ENCODE results near the gene MRPL48.
A peak's percentile ranks its signal among the peaks of the same experiment; 100 is the strongest.
"Not testable (repeated sequence)": the region's sequence is repeated elsewhere in the genome, so short reads cannot be mapped to it uniquely, and the experiment has no call there.

The MRPL48 gene

DNA sequence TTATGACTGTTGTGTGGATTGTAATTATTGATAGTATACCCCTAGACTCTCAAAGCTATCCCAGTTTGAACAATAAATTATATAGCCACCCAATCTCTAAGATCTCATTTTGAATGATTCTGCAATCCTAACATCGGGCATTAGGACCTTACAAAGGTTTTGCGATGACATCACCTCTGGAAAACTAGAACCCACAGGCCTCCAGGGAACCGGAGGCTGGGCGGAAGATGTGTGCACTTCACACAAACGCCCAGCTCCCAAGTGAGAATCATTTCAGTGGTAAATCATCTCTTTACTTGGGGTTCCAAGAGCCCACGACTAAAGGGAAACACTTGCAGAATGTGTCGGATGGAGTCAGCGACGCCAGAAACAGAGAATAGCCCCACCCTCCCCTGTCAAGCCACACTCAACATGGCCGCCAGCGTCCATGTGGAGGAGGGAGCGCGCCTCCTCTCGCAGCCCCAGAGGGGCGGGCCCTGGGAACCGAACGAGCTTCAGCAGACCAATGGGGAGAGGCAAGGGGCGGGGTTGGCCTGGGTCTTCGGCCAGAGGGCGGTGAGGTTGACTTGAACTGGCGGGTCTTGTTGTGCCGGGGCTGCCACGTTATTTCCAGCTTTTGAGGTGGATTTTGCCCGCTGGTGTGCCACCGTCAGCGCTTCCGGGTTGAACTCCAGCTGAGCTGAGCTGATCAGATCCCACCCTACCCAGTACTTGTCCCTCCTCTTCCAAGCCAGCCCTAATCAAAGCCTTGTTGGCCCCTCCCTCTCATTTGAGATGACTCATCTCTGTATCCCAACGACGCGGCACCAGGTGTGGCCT, 8.4 kb upstream of the MRPL48 start:
- peak; percentile 99 for DNase-seq

DNA sequence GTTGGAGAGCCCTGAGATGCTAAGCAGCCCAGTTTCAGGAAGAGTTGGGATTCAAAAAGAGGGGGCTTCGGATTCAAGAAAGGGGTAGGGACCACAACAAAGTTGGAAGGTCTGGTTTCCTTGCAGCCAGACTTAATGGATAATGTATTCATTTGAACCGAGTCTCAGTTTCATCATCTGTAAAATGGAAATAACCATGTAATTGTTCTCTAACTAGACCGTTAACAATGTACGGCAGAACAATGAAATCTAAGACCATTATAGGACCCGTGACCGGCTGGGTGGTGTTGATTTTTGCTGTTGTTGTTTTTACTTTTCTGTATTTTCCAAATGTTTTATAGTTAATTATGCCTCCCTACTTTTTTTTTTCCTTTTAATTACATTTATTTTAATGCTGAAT, 6.4 kb upstream of the MRPL48 start:
- no peak for DNase-seq

DNA sequence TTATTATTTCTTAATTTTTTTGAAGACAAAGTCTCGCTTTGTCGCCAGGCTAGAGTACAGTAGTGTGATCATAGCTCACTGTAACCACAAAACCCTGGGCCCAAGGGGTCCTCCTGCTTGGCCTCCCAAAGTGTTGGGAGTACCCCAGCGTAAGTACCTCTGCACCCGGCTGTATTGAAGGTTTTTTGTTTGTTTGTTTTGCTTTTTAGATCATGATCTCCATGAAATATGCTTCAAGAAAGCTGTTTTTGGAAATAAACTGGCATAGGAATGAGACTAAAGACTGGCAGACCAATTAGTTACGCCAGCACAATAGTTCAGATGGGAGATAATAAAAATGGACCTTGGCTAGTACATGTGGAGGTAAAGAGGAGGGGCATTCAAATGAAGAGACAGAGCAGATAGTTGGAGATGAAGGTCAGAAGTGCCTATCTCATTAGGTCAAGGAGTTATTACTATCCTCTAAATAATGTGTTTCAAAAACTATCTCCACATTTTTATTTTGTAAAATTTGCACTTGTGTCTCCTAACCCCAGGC, 4.1 kb upstream of the MRPL48 start:
- no peak for DNase-seq

DNA sequence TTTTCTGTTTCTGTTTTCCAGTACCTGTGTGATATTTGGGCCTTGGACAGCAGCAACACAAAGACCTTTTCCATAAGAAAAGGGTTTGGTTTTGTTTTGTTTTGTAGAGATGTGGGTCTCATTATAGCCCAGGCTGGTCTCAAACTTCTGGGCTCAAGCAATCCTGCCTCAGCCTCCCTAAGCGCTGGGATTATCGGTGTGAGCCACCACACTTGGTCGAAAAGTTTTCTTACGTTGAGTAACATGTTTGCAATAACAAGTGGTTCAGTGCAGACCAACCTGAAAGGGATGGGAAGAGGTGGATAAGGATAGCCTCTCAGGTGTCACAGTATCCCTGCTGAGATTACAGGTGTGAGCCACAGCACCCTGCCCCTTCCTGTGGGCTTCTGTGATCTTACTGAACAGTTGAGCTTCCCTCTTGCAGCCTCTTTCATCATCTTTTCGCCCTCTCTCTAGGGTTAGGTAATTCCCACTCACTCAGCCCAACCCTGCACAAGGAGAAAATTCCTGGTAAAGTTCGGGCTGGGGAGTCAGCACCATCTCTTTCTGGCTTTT, 3.5 kb upstream of the MRPL48 start:
- peak; percentile 74 for DNase-seq

DNA sequence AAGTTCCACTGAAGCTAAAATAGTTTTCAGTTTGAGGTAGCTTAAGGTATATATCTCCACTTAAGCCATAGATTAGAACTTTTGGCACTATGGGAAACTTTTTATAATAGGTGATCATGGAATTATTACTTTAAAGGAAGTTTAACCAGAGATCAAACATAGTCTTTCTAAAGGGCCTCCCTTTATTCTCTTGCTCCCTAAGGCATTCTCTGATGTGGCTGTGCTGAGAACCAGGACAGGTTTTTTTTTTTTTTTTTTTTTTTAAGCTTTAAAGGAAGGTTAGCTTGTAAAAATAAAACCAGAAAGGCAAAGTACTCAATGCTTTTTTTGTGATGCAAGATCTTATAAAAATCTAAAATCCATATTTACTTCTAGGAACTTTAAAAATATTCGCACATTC, 2.9 kb upstream of the MRPL48 start:
- no peak for DNase-seq

DNA sequence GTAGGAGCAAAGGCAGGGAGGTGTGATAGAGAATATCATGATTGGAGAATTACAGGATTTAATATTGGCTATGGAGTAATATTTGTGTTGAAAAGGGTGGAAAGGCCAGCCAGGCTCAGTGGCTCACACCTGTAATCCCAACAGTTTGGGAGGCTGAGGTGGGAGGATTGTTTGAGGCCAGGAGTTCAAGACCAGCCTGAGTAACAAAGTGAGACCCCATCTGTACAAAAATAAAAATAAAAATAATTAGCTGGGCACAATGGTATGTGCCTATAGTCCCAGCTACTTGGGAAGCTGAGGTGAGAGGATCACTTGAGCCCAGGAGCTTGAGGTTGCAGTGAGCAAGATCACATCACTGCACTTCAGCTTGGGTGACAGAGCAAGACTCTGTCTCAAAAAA, 2.2 kb upstream of the MRPL48 start:
- not testable (repeated sequence) for DNase-seq

DNA sequence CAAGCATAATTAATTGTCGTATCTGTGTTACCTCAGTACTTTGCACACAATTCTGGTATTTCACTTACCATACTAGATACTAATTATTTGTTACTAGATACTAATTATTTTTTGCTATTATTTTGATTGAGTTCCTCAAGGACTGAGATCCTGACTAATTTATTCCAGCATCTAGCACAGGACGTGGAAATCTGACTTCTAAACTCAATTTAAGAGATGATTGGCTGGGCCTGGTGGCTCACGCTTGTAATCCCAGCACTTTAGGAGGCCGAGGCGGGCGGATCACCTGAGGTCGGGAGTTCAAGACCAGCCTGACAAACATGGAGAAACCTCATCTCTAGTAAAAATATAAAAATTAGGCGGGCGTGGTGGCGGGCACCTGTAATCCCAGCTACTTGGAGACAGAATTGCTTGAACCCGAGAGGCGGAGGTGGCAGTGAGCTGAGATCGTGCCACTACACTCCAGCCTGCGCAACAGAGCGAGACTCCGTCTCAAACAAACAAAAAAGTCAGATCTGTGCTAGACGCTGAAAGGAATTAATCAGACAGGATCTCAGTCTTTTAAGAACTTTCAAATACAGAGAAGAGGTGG, 527 bp upstream of the MRPL48 start:
- DNase-seq: no peak

DNA sequence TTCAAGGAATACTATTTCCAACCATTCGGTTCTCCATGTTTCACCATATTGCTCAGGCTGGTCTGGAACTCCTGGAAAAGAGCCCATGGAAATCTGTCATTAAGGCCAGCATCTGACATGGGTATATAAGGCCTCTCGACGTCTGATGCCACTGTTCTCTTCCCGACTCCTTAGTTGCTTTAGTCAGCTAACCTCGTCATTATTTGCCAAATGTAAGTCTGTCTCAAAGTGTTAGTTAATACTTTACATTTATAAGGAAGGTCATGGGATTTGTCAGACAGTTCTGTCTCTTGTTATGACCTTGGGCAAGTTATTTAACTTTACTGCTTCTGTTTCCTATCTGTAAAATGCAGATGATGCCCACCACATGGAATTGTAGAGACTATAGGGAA, 1.6 kb downstream of the MRPL48 start:
- no peak for DNase-seq

DNA sequence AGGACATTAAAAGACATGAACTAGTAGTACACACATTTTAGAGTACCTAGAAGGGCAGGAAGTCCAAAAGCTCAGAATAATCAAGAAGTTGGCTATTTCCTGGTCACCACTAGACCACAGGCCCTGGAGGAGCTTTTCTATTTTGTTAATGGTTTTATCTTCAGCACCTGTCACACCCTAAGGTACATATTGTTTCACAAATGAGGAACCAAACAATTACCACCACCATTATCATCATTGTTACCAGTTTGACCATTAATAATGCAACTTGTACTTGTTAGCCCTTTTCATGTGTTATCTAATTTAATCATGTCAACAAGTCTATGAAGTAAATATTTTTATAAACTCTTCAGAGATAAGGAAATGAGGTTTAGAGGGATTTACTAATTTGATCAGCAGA, 4.9 kb downstream of the MRPL48 start:
- DNase-seq: no peak

DNA sequence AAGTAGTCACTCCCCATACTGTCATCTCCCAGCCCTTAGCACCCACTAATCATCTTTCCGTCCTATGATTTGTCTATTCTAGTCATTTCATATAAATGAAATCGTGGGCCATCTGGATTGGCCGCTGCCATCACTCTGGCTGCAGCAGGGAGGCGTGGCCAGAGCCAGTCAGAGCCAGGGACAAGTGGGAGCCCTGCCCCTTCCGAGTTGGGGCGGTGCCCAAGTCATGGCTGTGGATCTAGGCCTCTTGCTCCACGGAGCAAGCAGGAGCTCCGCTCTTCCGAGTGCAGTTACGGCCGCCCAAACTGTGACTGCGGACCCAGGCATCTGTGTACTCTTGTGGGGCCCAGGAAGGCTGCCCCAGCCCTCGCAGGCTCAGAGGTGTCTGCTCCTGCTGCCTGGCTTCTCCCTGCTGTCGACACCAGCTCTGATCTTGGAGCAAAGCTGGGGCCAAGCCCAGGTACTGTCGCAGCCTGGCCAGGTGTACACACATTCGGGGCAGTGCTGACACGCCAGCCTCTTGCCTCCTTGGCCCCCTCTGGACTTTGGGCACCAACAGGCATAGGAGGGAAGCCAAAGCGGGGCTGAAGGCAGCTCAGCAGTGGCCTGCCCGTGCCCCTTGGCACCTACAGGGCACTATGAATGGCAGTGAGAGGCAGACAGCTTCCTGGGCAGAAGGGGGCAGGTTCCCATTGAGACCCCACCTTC, 8.4 kb downstream of the MRPL48 start:
- DNase-seq: no peak

DNA sequence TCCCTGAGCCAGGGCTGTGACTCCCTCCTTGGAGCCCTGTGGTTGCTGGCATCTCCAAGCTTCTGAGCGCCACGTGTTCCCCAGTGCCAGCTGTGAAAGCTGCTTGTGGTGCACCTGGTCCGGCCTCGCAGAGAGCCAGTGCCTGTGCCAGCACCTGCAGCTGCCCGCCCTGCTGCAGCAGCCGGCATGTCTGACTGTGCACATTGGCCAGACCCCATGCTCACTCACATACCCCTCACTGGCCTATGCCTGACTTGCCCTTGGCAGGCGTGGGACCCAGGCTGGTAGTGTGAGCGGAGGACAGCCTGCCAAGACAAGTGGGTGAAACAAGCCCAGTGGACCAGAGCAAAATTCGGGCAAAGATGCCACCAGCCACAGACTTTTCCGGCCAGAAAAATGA, 9.8 kb downstream of the MRPL48 start:
- no peak for DNase-seq

DNA sequence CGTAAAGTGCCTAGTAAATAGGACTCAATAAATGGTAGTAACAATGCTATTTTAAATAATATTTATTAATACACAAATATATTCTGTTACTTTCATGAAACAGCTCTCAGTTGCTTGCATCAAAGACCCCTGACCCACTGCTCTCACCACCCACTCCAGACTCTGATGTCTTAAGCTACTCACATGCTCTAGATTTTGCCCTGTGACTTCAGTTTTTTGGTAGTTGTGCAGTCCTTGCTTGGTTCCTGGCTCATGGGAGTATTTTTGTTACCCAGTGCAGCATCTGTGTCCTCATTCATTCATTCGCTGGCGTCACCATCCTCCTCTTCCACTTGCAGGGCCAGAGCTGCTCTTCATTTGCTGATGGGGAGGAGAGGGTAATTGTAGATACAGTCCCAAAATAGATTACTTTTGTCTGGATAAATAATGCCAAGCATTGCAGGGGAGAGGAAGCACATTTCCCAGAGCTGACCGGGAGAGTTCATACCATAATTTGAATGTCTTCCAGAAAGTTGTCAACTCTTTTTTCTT, 12.7 kb downstream of the MRPL48 start:
- no peak for DNase-seq

DNA sequence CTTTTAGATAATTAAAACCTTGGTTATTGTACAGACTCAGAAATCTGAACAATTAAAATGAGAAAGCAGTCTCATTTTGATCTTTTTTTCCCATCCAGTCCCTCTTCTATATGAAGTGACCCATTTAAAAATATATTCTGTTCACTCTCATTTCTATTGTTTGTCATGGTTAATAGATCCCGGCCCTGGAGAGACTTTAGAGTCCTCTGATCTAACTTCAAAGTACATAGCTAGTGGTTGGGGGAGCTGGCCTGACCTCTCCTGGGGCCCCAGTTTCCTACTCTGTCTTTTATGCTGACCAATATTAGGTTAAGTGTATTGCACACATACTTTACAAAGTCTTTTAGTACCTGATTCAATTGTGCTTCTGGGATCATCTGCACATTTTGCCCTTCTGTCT, 13.5 kb downstream of the MRPL48 start:
- no peak for DNase-seq

DNA sequence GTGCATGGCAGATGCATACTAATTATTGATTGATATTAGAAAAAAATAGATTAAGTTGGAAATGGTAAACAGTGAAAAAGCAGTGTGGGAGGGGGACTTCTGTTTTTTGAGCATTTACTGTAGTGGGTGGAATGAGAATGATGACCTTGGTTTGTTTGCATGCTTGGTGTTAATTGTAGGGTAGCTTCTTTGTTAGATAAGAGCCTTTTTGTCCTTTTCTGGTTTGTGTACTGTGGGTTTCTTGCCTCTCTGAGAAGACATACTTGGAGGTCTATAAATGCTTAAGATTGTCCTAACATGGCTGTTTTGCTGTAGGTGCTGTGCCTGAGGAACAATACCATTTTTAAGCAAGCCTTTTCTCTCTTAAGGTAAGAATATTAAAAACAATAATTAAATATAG, 17.0 kb downstream of the MRPL48 start:
- DNase-seq: no peak

DNA sequence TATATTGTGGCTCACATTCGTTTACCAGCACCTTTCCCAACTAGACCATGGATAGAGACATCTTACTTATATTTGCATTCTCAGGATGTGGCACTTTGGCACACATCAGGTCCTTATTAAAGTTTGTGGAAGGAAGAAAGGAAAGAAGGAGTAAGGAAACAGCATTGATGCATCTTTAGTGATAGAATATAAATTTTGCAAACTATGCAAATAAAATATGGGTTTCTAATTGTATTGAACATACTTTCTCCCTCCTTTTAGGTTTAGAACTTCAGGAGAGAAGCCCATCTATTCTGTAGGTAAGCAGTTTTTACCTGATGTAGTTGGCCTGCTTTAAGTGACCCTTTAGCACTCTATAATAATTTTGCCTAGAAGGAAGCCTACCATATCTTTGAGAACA, 20.4 kb downstream of the MRPL48 start:
- DNase-seq: no peak

DNA sequence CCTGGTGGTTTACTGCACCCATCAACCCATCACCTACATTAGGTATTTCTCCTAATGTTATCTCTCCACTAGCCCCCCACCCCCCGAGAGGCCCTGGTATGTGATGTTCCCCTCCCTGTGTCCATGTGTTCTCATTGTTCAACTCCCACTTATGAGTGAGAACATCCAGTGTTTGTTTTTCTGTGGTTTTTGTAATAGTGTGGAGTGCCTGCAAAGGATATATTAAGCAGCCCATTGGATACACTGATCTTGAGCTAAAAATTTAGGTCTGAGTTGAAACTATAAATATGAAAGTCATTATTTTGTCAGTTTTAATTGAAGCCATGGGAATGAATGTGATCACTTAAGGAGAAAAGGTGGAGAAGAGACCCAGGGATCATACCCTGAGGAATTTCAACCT, 23.0 kb downstream of the MRPL48 start:
- no peak for DNase-seq

DNA sequence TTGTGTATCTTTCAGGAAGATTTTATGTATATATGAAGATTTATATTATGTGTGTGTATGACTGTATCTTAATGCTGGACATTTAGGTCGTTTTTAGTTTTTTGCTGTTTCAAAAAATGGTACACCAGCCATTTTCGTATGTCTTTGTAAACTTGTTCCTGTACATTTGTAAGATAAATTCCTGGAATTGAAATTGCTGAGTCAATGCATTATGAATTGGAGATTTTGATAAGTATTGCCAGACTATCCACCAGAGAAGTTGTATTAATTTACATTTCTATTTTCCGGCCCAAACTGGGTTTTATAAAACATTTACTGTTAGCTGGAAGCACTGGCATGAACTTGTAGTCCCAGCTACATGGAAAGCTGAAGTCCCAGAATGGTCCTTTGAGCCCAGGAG, 24.6 kb downstream of the MRPL48 start:
- DNase-seq: no peak

DNA sequence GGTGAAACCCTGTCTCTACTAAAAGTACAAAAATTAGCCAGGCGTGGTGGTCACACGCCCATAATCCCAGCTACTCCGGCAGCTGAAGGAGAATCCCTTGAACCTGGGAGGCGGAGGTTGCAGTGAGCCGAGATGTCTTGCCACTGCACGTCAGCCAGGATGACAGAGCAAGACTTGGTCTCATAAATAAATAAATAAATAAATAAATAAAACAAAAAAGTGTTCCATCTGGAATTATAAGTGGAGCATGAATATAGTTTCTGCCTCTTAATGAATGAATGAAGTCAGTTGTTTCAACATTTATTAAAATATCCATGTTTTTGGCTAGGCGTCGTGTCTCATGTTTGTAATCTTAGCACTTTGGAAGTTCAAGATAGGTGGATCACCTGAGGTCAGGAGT, 27.1 kb downstream of the MRPL48 start:
- DNase-seq: no peak

DNA sequence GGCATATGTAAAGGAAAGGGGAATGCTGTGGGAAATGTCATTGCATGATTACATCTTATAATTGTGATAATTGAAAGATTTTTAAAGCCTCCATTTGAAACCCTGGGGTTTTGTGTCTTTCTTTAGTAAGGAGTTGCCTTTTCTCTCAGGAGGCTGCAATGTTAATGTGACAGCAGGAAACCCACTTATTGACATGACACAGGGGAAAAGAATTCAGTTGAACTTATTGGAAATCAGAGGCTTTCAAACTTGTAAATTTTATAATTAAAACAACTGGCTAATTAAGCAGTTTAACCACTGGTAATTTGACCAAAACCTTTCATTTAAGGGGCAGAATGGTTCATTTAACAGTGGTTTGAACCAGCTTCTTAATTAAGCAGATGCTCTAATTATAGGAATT, 31.2 kb downstream of the MRPL48 start:
- peak; percentile 19 for DNase-seq

DNA sequence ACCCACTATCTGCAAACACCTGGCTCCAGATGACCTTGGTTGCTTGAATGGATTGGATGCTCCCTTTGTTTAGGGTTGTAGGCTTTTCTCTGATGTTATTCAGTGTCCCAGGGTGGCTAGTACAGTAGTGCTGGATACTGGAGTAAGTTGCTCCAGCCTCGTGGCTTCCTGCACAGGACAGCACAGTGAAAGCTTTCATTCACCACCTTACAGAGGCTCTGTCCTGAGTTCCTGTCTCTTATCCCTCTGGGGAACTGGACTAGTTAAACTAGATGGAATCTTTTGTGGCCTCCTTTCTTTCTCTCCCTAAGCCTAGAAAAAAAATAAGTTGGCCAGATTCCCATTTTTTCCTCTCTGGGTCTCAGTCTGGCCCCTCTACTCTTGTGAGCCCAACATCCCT, 42.6 kb downstream of the MRPL48 start:
- no peak for DNase-seq

DNA sequence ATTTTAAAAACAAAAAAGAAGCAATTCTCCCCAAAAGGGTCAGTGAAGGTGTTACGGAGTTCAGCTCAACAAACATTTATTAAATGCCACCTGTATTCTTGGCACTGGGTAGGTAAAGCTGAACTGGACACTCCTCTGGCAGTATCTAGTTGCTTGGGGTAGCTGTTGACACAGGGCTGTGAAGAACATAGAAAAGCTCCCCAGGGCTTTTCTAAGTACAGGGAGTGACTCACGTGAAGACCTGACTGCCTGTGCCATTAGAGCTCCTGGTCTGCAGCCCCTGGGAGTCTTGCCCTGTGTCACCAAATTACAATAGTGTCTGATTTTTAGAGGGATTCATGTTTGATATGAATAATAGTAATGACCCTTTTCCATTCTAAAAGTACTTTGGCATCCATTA, 45.4 kb downstream of the MRPL48 start:
- no peak for DNase-seq

DNA sequence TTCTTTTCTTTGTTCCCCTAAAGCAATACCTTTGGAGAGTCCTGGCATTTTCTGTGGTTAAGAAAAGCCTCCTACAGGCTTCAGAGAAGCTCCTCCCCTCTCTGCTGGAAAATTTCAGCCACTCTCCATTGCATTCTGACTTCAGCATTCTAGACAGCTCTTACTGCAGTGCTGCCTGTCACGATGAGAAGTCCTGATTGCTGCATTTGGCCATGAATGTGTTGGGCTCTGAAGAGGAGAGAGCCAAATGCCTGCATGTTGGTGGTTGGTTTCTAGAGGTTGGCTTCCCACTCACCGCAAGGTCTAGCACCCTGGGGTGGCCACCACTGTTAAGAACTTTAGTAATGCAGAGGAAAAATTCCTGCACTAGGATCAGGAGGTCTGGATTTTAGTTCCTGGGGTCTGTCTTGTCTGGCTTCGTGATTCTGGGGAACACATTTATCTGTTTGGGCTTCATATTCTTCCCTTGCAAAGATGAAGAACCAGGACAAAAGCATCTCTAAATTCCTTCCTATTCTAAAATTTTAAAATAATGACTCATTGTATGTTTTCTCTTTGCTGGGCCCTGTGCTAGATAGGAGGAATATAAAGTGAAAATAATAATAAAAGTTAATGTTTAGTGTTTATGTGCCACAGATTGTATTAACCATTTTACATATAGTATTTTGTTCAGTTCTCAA, 50.9 kb downstream of the MRPL48 start:
- peak; percentile 65 for DNase-seq

DNA sequence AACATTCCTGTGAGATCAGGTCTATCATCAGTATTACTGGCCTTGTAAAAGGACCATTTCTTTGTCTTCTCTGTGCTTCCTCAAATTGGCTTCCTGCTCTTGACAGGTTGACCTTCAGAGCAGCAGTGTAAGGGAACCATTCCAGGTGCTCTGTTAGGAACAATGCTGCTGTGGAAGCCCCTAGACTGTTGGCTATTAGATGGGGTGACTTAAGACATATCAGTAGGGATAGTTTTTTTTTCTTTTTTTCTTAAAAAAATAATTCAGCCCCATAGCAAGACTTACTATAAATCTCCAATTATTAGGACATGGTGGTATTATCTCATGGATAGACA, 51.4 kb downstream of the MRPL48 start:
- no peak for DNase-seq

Data from fibroblast of upper back skin (primary cell).